Measurements from ENCODE around the gene TSEN2. TPM values are rescaled to one million over a fixed set of nuclear protein-coding genes. Genes with fewer than 3 reads are reported as not detected.

TSEN2 gene
- total RNA-seq, 1 experiment from 2014 or later, result 32.3 TPM

DNA sequence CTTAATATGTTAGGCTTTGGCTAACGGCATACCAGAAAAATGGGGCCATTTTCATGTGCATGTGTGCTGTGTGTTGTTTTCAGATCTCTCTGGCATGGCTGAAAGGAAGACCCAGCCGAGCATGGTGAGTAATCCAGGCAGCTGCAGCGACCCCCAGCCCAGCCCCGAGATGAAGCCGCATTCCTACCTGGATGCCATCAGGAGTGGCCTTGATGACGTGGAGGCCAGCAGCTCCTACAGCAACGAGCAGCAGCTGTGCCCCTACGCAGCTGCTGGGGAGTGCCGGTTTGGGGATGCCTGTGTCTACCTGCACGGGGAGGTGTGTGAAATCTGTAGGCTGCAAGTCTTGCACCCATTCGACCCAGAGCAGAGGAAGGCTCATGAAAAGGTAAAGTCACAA, 87.7 kb downstream of the TSEN2 start:
- H3K4me1 Mint-ChIP-seq (ENCODE audit: insufficient read depth, unreplicated experiment), result no peaks in the 10 kb centered on the region
- peaks cover 86% of the 10 kb centered on the region for H3K36me3 Mint-ChIP-seq (ENCODE audit: insufficient read depth, unreplicated experiment)
- POLR2A ChIA-PET, result interaction anchor here (0.8 kb wide), 1 partner anchor 29 kb away, joined by 3 read pairs; no protein-coding TSS in a partner anchor
- DNase-seq (ENCODE audit: unreplicated experiment), result no peak
- H3K4me3 Mint-ChIP-seq (ENCODE audit: unreplicated experiment), result no peak overlapping the region
- no TSS peak for BruUV-seq (replicated peaks)
- no peaks in the 10 kb centered on the region for H3K9me3 Mint-ChIP-seq (ENCODE audit: unreplicated experiment)
- no peak overlapping the region for H3K27ac Mint-ChIP-seq (ENCODE audit: low read depth, unreplicated experiment)
- H3K27me3 Mint-ChIP-seq (ENCODE audit: insufficient read depth, unreplicated experiment), result no peaks in the 10 kb centered on the region
- TF ChIP-seq, protein P1, sequence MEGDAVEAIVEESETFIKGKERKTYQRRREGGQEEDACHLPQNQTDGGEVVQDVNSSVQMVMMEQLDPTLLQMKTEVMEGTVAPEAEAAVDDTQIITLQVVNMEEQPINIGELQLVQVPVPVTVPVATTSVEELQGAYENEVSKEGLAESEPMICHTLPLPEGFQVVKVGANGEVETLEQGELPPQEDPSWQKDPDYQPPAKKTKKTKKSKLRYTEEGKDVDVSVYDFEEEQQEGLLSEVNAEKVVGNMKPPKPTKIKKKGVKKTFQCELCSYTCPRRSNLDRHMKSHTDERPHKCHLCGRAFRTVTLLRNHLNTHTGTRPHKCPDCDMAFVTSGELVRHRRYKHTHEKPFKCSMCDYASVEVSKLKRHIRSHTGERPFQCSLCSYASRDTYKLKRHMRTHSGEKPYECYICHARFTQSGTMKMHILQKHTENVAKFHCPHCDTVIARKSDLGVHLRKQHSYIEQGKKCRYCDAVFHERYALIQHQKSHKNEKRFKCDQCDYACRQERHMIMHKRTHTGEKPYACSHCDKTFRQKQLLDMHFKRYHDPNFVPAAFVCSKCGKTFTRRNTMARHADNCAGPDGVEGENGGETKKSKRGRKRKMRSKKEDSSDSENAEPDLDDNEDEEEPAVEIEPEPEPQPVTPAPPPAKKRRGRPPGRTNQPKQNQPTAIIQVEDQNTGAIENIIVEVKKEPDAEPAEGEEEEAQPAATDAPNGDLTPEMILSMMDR (IDR thresholded peaks at IDR 0.05; ENCODE audit: unreplicated experiment), result no peak
- intact Hi-C loops (cut with micrococcal nuclease), result no loop called here
- CTCF ChIA-PET, result no interaction called here

DNA sequence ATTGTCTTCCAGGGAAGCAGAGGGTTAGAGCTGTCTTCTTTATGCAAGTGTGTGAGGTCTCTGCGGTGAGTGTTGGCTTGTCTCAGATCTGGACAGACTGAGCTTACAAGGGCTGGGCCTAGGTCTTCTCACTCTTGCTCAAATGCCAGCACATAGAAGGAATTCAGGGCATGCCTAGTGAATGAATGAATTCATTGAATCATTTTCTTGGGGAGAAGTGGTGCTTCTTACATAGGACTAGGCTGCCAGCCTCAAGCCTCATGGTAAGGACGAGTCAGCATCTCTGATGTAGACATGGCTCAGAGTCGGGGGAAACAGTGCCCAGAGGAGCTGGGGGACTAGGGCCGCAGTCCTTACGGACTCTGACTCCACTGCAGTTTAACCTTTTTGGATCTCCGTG, 89.9 kb downstream of the TSEN2 start:
- no peak for DNase-seq (ENCODE audit: unreplicated experiment)

DNA sequence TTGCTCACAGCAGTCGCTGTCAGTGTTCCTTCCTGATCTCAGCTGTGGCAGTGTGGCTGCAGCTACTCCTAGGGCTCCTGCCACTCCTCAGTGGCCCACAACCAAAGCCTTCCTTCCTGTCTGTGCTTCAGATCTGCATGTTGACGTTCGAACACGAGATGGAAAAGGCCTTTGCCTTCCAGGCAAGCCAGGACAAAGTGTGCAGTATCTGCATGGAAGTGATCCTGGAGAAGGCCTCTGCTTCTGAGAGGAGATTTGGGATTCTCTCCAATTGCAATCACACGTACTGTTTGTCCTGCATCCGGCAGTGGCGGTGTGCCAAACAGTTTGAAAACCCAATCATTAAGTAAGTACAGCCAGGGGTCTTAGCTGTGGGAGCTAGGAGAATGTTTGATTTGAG, 90.4 kb downstream of the TSEN2 start:
- peaks cover 90% of the 10 kb centered on the region for H3K36me3 Mint-ChIP-seq (ENCODE audit: insufficient read depth, unreplicated experiment)
- H3K4me3 Mint-ChIP-seq (ENCODE audit: unreplicated experiment), result no peak overlapping the region
- DNase-seq (ENCODE audit: unreplicated experiment), result no peak
- POLR2A ChIA-PET, result no interaction called here
- no peaks in the 10 kb centered on the region for H3K9me3 Mint-ChIP-seq (ENCODE audit: unreplicated experiment)
- H3K27ac Mint-ChIP-seq (ENCODE audit: low read depth, unreplicated experiment), result no peak overlapping the region
- no peaks in the 10 kb centered on the region for H3K27me3 Mint-ChIP-seq (ENCODE audit: insufficient read depth, unreplicated experiment)
- intact Hi-C loops (cut with micrococcal nuclease), result no loop called here
- H3K4me1 Mint-ChIP-seq (ENCODE audit: insufficient read depth, unreplicated experiment), result no peaks in the 10 kb centered on the region
- TF ChIP-seq, protein P1 (IDR thresholded peaks at IDR 0.05; ENCODE audit: unreplicated experiment), result no peak
- BruUV-seq (replicated peaks), result no TSS peak
- CTCF ChIA-PET, result interaction anchor here (1.0 kb wide), 1 partner anchor 37 kb away, joined by 3 read pairs; no protein-coding TSS in a partner anchor

More for the DNA sequence above, 89.9 kb downstream of the TSEN2 start:
- Mint-ChIP-seq H3K36me3 (ENCODE audit: insufficient read depth, unreplicated experiment) (peaks cover 90% of the 10 kb centered on the region), H3K4me3 (ENCODE audit: unreplicated experiment) (no peak overlapping the region), H3K9me3 (ENCODE audit: unreplicated experiment) (no peaks in the 10 kb centered on the region), H3K27ac (ENCODE audit: low read depth, unreplicated experiment) (no peak overlapping the region), H3K4me1 (ENCODE audit: insufficient read depth, unreplicated experiment) (no peaks in the 10 kb centered on the region), H3K27me3 (ENCODE audit: insufficient read depth, unreplicated experiment) (no peaks in the 10 kb centered on the region)
- no TSS peak for BruUV-seq (replicated peaks)
- POLR2A ChIA-PET, result no interaction called here
- TF ChIP-seq, protein P1 (IDR thresholded peaks at IDR 0.05; ENCODE audit: unreplicated experiment), result no peak
- CTCF ChIA-PET, result interaction anchor here (0.9 to 1.0 kb wide), 2 partner anchors 9 to 38 kb away, joined by 3 read pairs; no protein-coding TSS in a partner anchor
- intact Hi-C loops (cut with micrococcal nuclease), result no loop called here

DNA sequence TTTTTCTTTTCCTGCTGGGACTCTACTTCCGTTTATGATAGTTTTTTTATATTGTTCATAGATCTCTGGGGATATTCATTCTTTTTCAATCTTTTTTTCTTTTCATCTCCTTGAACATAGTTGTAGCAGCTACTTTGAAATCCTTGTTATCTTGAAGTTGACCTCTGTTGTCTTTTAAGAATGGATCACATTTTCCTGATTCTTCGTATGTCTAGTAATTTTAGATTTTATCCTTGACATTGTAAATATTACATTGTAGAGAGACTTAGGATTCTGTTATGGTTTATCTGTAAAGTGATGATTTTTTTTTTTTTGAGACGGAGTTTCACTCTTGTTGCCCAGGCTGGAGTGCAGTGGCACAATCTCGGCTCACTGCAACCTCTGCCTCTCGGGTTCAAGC, 93.1 kb downstream of the TSEN2 start:
- TF ChIP-seq, protein P1 (IDR thresholded peaks at IDR 0.05; ENCODE audit: unreplicated experiment), result no peak
- no peaks in the 10 kb centered on the region for H3K4me1 Mint-ChIP-seq (ENCODE audit: insufficient read depth, unreplicated experiment)
- intact Hi-C loops (cut with micrococcal nuclease), result no loop called here
- BruUV-seq (replicated peaks), result no TSS peak
- ChIA-PET CTCF (no interaction called here), POLR2A (interaction anchor here (0.7 kb wide), 1 partner anchor 22 kb away, joined by 3 read pairs; no protein-coding TSS in a partner anchor)
- H3K9me3 Mint-ChIP-seq (ENCODE audit: unreplicated experiment), result no peaks in the 10 kb centered on the region
- H3K27ac Mint-ChIP-seq (ENCODE audit: low read depth, unreplicated experiment), result no peak overlapping the region
- no peak for DNase-seq (ENCODE audit: unreplicated experiment)
- H3K4me3 Mint-ChIP-seq (ENCODE audit: unreplicated experiment), result no peak overlapping the region
- peaks cover 90% of the 10 kb centered on the region for H3K36me3 Mint-ChIP-seq (ENCODE audit: insufficient read depth, unreplicated experiment)
- H3K27me3 Mint-ChIP-seq (ENCODE audit: insufficient read depth, unreplicated experiment), result no peaks in the 10 kb centered on the region

Data from MCF 10A (cell line).